Measurements from ENCODE around the gene PBX1.

Gene PBX1

GRCh38 chr1:164569241-164569640 lies 10.3 kb downstream of the PBX1 start:
- H3K27ac ChIP-seq, result no peak overlapping the region
- POLR2A ChIA-PET (ENCODE audit: low non-redundant PET), result no interaction called here
- DNase-seq (ENCODE audit: low spot score), result no peak
- CTCF ChIA-PET, result no interaction called here
- TF ChIP-seq CTCF (conservative IDR thresholded peaks at IDR 0.05; ENCODE audit: low read depth), result no peak

GRCh38 chr1:164569866-164570265 lies 10.9 kb downstream of the PBX1 start:
- no peak overlapping the region for H3K27ac ChIP-seq
- POLR2A ChIA-PET (ENCODE audit: low non-redundant PET), result no interaction called here
- CTCF ChIA-PET, result no interaction called here
- DNase-seq (ENCODE audit: low spot score), result no peak
- no peak for TF ChIP-seq CTCF (conservative IDR thresholded peaks at IDR 0.05; ENCODE audit: low read depth)

GRCh38 chr1:164571333-164571732 lies 12.3 kb downstream of the PBX1 start:
- TF ChIP-seq CTCF (conservative IDR thresholded peaks at IDR 0.05; ENCODE audit: low read depth), result no peak
- ChIA-PET POLR2A (ENCODE audit: low non-redundant PET) (no interaction called here), CTCF (no interaction called here)
- DNase-seq (ENCODE audit: low spot score), result no peak
- H3K27ac ChIP-seq, result no peak overlapping the region

GRCh38 chr1:164575356-164575886 lies 16.4 kb downstream of the PBX1 start:
- ChIA-PET POLR2A (ENCODE audit: low non-redundant PET) (no interaction called here), CTCF (no interaction called here)
- TF ChIP-seq CTCF (conservative IDR thresholded peaks at IDR 0.05; ENCODE audit: low read depth), result no peak
- H3K27ac ChIP-seq, result no peak overlapping the region
- DNase-seq (ENCODE audit: low spot score), result no peak

- H3K27ac ChIP-seq, result no peak overlapping the region
- CTCF ChIA-PET, result interaction anchor here (0.6 kb wide), 1 partner anchor 1167 kb away, joined by 3 read pairs; no protein-coding TSS in a partner anchor
- DNase-seq (ENCODE audit: low spot score), result no peak
- POLR2A ChIA-PET (ENCODE audit: low non-redundant PET), result no interaction called here
- TF ChIP-seq CTCF (conservative IDR thresholded peaks at IDR 0.05; ENCODE audit: low read depth), result no peak
These were observed 17.6 kb downstream of the PBX1 start for GRCh38 chr1:164576291-164577271.

- ChIA-PET CTCF (interaction anchor here (0.6 kb wide), 2 partner anchors 9 to 1166 kb away, joined by 3 read pairs; no protein-coding TSS in a partner anchor), POLR2A (ENCODE audit: low non-redundant PET) (no interaction called here)
- DNase-seq (ENCODE audit: low spot score), result no peak
- no peak overlapping the region for H3K27ac ChIP-seq
- TF ChIP-seq CTCF (conservative IDR thresholded peaks at IDR 0.05; ENCODE audit: low read depth), result no peak
These were observed 18.3 kb downstream of the PBX1 start for GRCh38 chr1:164577291-164577690.
